ENCODE measurements around the gene ABHD4.

DNA sequence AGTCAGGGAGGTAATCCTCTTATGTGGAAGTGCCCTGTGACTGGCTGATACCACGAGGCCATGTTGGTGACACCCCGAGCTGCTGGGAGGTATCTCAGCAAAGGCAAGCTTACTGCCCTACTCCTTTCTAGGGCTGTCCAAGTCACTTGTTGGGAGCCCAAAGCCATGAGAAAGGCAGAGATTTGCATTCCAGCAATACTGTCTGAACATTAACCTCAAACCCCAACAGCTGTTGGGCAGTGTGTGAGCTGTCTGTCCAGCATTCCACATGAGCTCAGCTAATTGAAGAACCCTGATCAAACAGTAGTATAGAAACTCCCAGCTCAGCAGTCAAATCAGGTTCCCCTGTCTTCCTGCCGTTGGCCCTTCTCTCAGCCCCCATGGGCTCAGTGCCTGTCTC lies 9.2 kb downstream of the ABHD4 start:
- TF ChIP-seq, protein P1, sequence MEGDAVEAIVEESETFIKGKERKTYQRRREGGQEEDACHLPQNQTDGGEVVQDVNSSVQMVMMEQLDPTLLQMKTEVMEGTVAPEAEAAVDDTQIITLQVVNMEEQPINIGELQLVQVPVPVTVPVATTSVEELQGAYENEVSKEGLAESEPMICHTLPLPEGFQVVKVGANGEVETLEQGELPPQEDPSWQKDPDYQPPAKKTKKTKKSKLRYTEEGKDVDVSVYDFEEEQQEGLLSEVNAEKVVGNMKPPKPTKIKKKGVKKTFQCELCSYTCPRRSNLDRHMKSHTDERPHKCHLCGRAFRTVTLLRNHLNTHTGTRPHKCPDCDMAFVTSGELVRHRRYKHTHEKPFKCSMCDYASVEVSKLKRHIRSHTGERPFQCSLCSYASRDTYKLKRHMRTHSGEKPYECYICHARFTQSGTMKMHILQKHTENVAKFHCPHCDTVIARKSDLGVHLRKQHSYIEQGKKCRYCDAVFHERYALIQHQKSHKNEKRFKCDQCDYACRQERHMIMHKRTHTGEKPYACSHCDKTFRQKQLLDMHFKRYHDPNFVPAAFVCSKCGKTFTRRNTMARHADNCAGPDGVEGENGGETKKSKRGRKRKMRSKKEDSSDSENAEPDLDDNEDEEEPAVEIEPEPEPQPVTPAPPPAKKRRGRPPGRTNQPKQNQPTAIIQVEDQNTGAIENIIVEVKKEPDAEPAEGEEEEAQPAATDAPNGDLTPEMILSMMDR (IDR thresholded peaks at IDR 0.05 in 4 of 5, conservative IDR thresholded peaks at IDR 0.05 in 1 of 5), result no peak
- no peak for TF ChIP-seq POLR2A (IDR thresholded peaks at IDR 0.05)
